ENCODE results near the gene PDE4D. TPM values are rescaled to one million over a fixed set of nuclear protein-coding genes. Genes with fewer than 3 reads are reported as not detected.

PDE4D gene
- total RNA-seq, 1 experiment from 2014 or later: 2.4 TPM

DNA sequence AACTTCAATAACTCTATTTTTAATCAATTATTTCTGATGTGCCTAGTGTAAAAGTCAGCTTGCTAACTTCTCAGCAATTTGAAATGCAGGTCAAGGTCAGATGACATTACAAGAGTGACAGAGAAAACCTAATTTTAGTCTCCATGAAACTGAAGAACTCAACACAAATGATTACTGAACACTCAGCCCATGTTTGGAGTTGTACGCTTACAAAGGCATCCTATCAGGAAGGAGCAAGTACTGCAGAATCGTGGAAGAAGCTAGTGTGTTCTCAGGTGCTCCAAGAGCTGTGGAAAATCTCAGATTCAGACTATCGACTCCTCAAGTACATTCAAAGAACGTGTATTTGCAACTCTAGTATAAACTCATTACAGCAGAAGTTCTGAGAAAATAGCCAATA, 526.7 kb downstream of the PDE4D start:
- CTCF ChIA-PET: no interaction called here
- H3K27ac ChIP-seq (ENCODE audit: low read length): no peak overlapping the region
- no peak for ATAC-seq
- H3K4me3 ChIP-seq (ENCODE audit: low read depth in 2 of 2, low read length in 2 of 2): no peak overlapping the region
- no peaks in the 10 kb centered on the region for H3K36me3 ChIP-seq (ENCODE audit: control insufficient read depth, insufficient read depth, low read length)
- TF ChIP-seq, protein P1, sequence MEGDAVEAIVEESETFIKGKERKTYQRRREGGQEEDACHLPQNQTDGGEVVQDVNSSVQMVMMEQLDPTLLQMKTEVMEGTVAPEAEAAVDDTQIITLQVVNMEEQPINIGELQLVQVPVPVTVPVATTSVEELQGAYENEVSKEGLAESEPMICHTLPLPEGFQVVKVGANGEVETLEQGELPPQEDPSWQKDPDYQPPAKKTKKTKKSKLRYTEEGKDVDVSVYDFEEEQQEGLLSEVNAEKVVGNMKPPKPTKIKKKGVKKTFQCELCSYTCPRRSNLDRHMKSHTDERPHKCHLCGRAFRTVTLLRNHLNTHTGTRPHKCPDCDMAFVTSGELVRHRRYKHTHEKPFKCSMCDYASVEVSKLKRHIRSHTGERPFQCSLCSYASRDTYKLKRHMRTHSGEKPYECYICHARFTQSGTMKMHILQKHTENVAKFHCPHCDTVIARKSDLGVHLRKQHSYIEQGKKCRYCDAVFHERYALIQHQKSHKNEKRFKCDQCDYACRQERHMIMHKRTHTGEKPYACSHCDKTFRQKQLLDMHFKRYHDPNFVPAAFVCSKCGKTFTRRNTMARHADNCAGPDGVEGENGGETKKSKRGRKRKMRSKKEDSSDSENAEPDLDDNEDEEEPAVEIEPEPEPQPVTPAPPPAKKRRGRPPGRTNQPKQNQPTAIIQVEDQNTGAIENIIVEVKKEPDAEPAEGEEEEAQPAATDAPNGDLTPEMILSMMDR (IDR thresholded peaks at IDR 0.05): no peak
- TF ChIP-seq POLR2AphosphoS5 (IDR thresholded peaks at IDR 0.05; ENCODE audit: low read depth, low read length): no peak
- H3K9me3 ChIP-seq (ENCODE audit: control insufficient read depth, insufficient read depth, low read depth, low read length): no peaks in the 10 kb centered on the region
- BruUV-seq (replicated peaks): no TSS peak
- in situ Hi-C loops (cut with HindIII; ENCODE audit: low pct_unique_long_range_greater_than_20kb, low sequenced_read_pairs) (no loop called here), intact Hi-C loops (cut with micrococcal nuclease; ENCODE audit: unreplicated experiment) (loop anchor here (2.0 to 10.0 kb wide), 2 partner anchors 152 to 178 kb away; no protein-coding TSS in a partner anchor)
- H3K4me1 ChIP-seq (ENCODE audit: control insufficient read depth, insufficient read depth, low read length): no peaks in the 10 kb centered on the region
- POLR2A ChIA-PET: no interaction called here
- H3K27me3 ChIP-seq (ENCODE audit: control insufficient read depth, insufficient read depth, low read length): no peaks in the 10 kb centered on the region
- no peak for DNase-seq (ENCODE audit: low read depth, low spot score)

- ChIA-PET POLR2A (no interaction called here), CTCF (no interaction called here)
- no peak for ATAC-seq
- Histone ChIP-seq H3K27ac (ENCODE audit: low read length) (no peak overlapping the region), H3K4me1 (ENCODE audit: control insufficient read depth, insufficient read depth, low read length) (no peaks in the 10 kb centered on the region), H3K4me3 (ENCODE audit: low read depth in 2 of 2, low read length in 2 of 2) (no peak overlapping the region), H3K36me3 (ENCODE audit: control insufficient read depth, insufficient read depth, low read length) (no peaks in the 10 kb centered on the region), H3K27me3 (ENCODE audit: control insufficient read depth, insufficient read depth, low read length) (no peaks in the 10 kb centered on the region), H3K9me3 (ENCODE audit: control insufficient read depth, insufficient read depth, low read depth, low read length) (no peaks in the 10 kb centered on the region)
- TF ChIP-seq, protein P1 (IDR thresholded peaks at IDR 0.05): no peak
- no TSS peak for BruUV-seq (replicated peaks)
- in situ Hi-C loops (cut with HindIII; ENCODE audit: low pct_unique_long_range_greater_than_20kb, low sequenced_read_pairs): no loop called here
- DNase-seq (ENCODE audit: low read depth, low spot score): no peak
- intact Hi-C loops (cut with micrococcal nuclease; ENCODE audit: unreplicated experiment): loop anchor here (10.0 kb wide), 1 partner anchor 148 kb away; no protein-coding TSS in a partner anchor
These were observed 531.1 kb downstream of the PDE4D start for GRCh38 chr5:59362438-59362837.

GRCh38 chr5:59361454-59361853, 532.1 kb downstream of the PDE4D start:
- no peak for TF ChIP-seq TCF7L2 (IDR thresholded peaks at IDR 0.05; ENCODE audit: low read depth, low read length)
- TF ChIP-seq POLR2AphosphoS5 (IDR thresholded peaks at IDR 0.05; ENCODE audit: low read depth, low read length): no peak
- TF ChIP-seq, protein P1 (IDR thresholded peaks at IDR 0.05): no peak
- no peak for TF ChIP-seq REST (IDR thresholded peaks at IDR 0.05; ENCODE audit: insufficient read depth in 1 of 2, low read depth in 2 of 2, low read length in 1 of 2)
- TF ChIP-seq SIN3A (IDR thresholded peaks at IDR 0.05; ENCODE audit: borderline replicate concordance, insufficient read depth, low read depth, low read length): no peak
- Histone ChIP-seq H3K27ac (ENCODE audit: low read length) (no peak overlapping the region), H3K9me3 (ENCODE audit: control insufficient read depth, insufficient read depth, low read depth, low read length) (no peaks in the 10 kb centered on the region), H3K36me3 (ENCODE audit: control insufficient read depth, insufficient read depth, low read length) (no peaks in the 10 kb centered on the region), H3K4me1 (ENCODE audit: control insufficient read depth, insufficient read depth, low read length) (no peaks in the 10 kb centered on the region), H3K4me3 (ENCODE audit: low read depth in 2 of 2, low read length in 2 of 2) (no peak overlapping the region), H3K27me3 (ENCODE audit: control insufficient read depth, insufficient read depth, low read length) (no peaks in the 10 kb centered on the region)
- ChIA-PET CTCF (no interaction called here), POLR2A (no interaction called here)
- BruUV-seq (replicated peaks): no TSS peak
- ATAC-seq (no peak), DNase-seq (ENCODE audit: low read depth, low spot score) (no peak)
- intact Hi-C loops (cut with micrococcal nuclease; ENCODE audit: unreplicated experiment): loop anchor here (10.0 kb wide), 1 partner anchor 147 kb away; no protein-coding TSS in a partner anchor
- in situ Hi-C loops (cut with HindIII; ENCODE audit: low pct_unique_long_range_greater_than_20kb, low sequenced_read_pairs): no loop called here
